HEK293T (cell line): ENCODE data around the gene STARD9.

Experiments
- CTCF ChIA-PET: fragments of 350-600 bp; formaldehyde crosslinking; extraction: SDS; loops from one replicate; lab custom pipeline; 2021; ENCODE audit warnings: antibody characterized with exemption, inconsistent platforms; lab: Yijun Ruan, JAX
- POLR2A ChIA-PET: fragments of 350-600 bp; formaldehyde crosslinking; extraction: SDS; loops from one replicate; lab custom pipeline; 2020; ENCODE audit warnings: antibody characterized with exemption, inconsistent platforms; lab: Yijun Ruan, JAX
- DNase-seq: peaks from one replicate; pipeline ENCODE4 v3.0.0; 2012; ENCODE audit warnings: mixed read lengths; ENCODE audit errors: extremely low spot score
- ARNT ChIP-seq: fragments of 450-650 bp; IDR thresholded peaks from 2 replicates; pipeline ENCODE4 v1.6.1; 2017; ENCODE audit warnings: mild to moderate bottlenecking
- BHLHE40 ChIP-seq: fragments of 450-650 bp; IDR thresholded peaks from 2 replicates; pipeline ENCODE4 v1.6.1; 2016; ENCODE audit warnings: mild to moderate bottlenecking, moderate library complexity, borderline replicate concordance
- CTBP1 ChIP-seq: fragments of 450-650 bp; IDR thresholded peaks from 2 replicates; pipeline ENCODE4 v1.6.1; 2016; ENCODE audit warnings: borderline replicate concordance
- ELF4 ChIP-seq: fragments of 450-650 bp; IDR thresholded peaks from 2 replicates; pipeline ENCODE4 v1.6.1; 2017; ENCODE audit warnings: antibody characterized with exemption
- FOXA1 ChIP-seq: fragments of 450-650 bp; IDR thresholded peaks from 2 replicates; pipeline ENCODE4 v1.6.1; 2016; ENCODE audit warnings: mild to moderate bottlenecking
- FOXK2 ChIP-seq: fragments of 450-650 bp; IDR thresholded peaks from 2 replicates; pipeline ENCODE4 v1.6.1; 2016; ENCODE audit warnings: mild to moderate bottlenecking
- FOXM1 ChIP-seq: fragments of 450-650 bp; IDR thresholded peaks from 2 replicates; pipeline ENCODE4 v1.6.1; 2017; ENCODE audit warnings: mild to moderate bottlenecking, borderline replicate concordance
- HDGF ChIP-seq: fragments of 450-650 bp; IDR thresholded peaks from 2 replicates; pipeline ENCODE4 v1.6.1; 2017; ENCODE audit warnings: antibody characterized with exemption, borderline replicate concordance
- L3MBTL2 ChIP-seq: fragments of 450-650 bp; conservative IDR thresholded peaks from 2 replicates; pipeline ENCODE4 v1.6.1; 2016; ENCODE audit warnings: mild to moderate bottlenecking
- LEF1 ChIP-seq: fragments of 450-650 bp; IDR thresholded peaks from 2 replicates; pipeline ENCODE4 v1.6.1; 2017; ENCODE audit warnings: mild to moderate bottlenecking, borderline replicate concordance
- NFRKB ChIP-seq: fragments of 450-650 bp; IDR thresholded peaks from 2 replicates; pipeline ENCODE4 v1.6.1; 2016; ENCODE audit warnings: mild to moderate bottlenecking, moderate library complexity
- PKNOX1 ChIP-seq: fragments of 450-650 bp; IDR thresholded peaks from 2 replicates; pipeline ENCODE4 v1.6.1; 2016
- SP1 ChIP-seq: fragments of 450-650 bp; IDR thresholded peaks from 2 replicates; pipeline ENCODE4 v1.6.1; 2017
- SUZ12 ChIP-seq: fragments of 450-650 bp; IDR thresholded peaks from 2 replicates; pipeline ENCODE4 v1.6.1; 2016; ENCODE audit warnings: mild to moderate bottlenecking
- TARDBP ChIP-seq: fragments of 450-650 bp; IDR thresholded peaks from 2 replicates; pipeline ENCODE4 v1.6.1; 2016
- ZNF384 ChIP-seq: fragments of 450-650 bp; IDR thresholded peaks from 2 replicates; pipeline ENCODE4 v1.6.1; 2016

STARD9 gene

DNA sequence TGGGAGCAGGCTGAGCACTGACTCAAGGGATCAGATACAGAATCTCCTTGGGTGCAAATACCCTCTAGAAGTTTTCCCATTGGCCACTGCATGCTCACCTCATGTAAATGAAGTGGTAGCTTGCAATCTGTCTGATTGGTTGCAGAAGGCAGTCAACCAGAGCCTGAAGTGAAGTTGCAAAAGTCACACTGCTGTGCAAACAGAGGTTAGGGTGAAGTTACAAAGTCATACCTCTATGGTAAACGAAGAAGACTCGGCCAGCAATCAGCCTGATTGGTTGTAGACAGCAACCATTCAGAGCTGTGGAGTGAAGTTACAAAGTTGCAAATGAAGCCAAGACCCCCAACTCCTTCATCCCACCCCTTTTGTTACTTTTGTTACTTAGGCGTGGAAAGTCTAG is 27.1 kb downstream of the STARD9 start:
- DNase-seq, result no peak
- TF ChIP-seq PKNOX1, result no peak
- POLR2A ChIA-PET, result no interaction called here
- CTCF ChIA-PET, result no interaction called here

DNA sequence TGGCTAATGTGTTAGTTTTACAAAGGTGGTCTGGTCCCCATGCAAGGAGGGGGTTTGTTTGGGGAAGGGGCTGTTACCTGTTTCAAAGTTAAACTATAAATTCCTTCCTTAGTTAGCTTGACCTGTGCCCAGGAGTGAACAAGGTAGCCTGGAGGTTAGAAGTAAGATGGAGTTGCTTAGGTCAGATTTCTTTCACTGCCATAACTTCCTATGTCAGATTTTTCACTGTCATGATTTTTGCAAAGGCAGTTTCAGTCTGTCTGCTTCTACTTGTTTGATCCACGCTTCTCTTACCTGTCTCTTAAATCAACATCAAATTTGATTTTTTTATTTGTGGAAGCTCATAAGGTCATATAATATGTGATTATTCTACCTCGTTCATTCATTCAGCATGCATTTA is 28.6 kb downstream of the STARD9 start:
- TF ChIP-seq HDGF (no peak), ARNT (no peak), FOXK2 (no peak), FOXM1 (no peak), PKNOX1 (no peak), LEF1 (no peak), L3MBTL2 (no peak), SUZ12 (no peak), CTBP1 (no peak)
- POLR2A ChIA-PET, result no interaction called here
- DNase-seq, result no peak
- CTCF ChIA-PET, result no interaction called here

GRCh38 chr15:42604894-42605744 is 29.7 kb downstream of the STARD9 start:
- no peak for DNase-seq
- ChIA-PET CTCF (no interaction called here), POLR2A (interaction anchor here (0.7 kb wide), 1 partner anchor 30 kb away, joined by 3 read pairs; the partner anchor contains the start of gene STARD9)
- TF ChIP-seq ZNF384, result no peak
- no peak for TF ChIP-seq FOXM1
- TF ChIP-seq SUZ12, result no peak
- no peak for TF ChIP-seq FOXA1
- no peak for TF ChIP-seq PKNOX1
- no peak for TF ChIP-seq ELF4
- TF ChIP-seq FOXK2, result no peak
- no peak for TF ChIP-seq HDGF
- TF ChIP-seq NFRKB, result no peak
- no peak for TF ChIP-seq CTBP1
- no peak for TF ChIP-seq BHLHE40
- no peak for TF ChIP-seq LEF1
- TF ChIP-seq TARDBP, result no peak
- TF ChIP-seq ARNT, result no peak

DNA sequence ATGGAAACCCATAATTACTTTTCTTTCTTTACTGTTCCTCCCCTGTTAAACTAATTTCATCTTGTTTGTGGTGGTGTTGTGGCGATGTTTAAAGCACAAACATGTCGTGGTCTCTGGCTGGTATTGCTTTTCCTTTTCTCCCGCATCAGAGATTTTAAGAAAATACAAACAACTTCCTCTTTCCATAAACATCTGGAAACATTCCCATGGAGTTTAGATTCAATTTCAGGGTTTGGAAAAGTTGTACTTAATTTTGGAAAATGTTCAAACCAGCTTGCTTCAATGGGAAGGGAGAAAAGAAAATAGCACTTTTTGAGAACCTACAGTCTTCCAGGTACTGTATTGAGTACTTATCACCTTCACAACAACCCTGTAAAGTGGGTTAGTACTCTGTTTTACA is 30.4 kb downstream of the STARD9 start:
- TF ChIP-seq FOXK2 (no peak), HDGF (no peak), LEF1 (no peak), FOXM1 (no peak), BHLHE40 (no peak), SP1 (no peak), CTBP1 (no peak), ARNT (no peak), ZNF384 (no peak), NFRKB (no peak)
- POLR2A ChIA-PET, result no interaction called here
- DNase-seq, result no peak
- CTCF ChIA-PET, result interaction anchor here (0.8 kb wide), 1 partner anchor 24 kb away, joined by 3 read pairs; no protein-coding TSS in a partner anchor

GRCh38 chr15:42608110-42608531 is 32.7 kb downstream of the STARD9 start:
- no peak for TF ChIP-seq NFRKB
- no peak for TF ChIP-seq TARDBP
- TF ChIP-seq FOXM1, result no peak
- no peak for TF ChIP-seq CTBP1
- TF ChIP-seq PKNOX1, result no peak
- TF ChIP-seq ARNT, result no peak
- TF ChIP-seq LEF1, result no peak
- no peak for TF ChIP-seq HDGF
- no peak for TF ChIP-seq SP1
- TF ChIP-seq FOXK2, result no peak
- no peak for TF ChIP-seq SUZ12
- no peak for TF ChIP-seq BHLHE40
- TF ChIP-seq ZNF384, result no peak
- no peak for TF ChIP-seq L3MBTL2
- no peak for TF ChIP-seq FOXA1
- TF ChIP-seq ELF4, result no peak
- ChIA-PET CTCF (no interaction called here), POLR2A (no interaction called here)
- no peak for DNase-seq

- ChIA-PET CTCF (no interaction called here), POLR2A (no interaction called here)
- TF ChIP-seq FOXM1, result no peak
- TF ChIP-seq LEF1, result no peak
- no peak for TF ChIP-seq TARDBP
- TF ChIP-seq ELF4, result no peak
- TF ChIP-seq SUZ12, result no peak
- DNase-seq, result no peak
Observed at GRCh38 chr15:42608752-42609488, 33.5 kb downstream of the STARD9 start.
